HG03342 (cell line): Measurements from ENCODE around the gene INO80.

Source experiments
- ATAC-seq: cut with Tn5 transposase; IDR thresholded peaks from one replicate; pipeline ENCODE4 v1.9.1; 2021; ENCODE audit warnings: mild to moderate bottlenecking, moderate library complexity; ENCODE audit not compliant: unreplicated experiment

Gene INO80

GRCh38 chr15:40951764-40952163, 164.3 kb downstream of the INO80 start:
- ATAC-seq: no peak

GRCh38 chr15:40949756-40950207, 166.3 kb downstream of the INO80 start:
- ATAC-seq: no peak

- no peak for ATAC-seq
Measured at GRCh38 chr15:40948706-40949473, 167.2 kb downstream of the INO80 start.

- ATAC-seq: no peak
Measured at GRCh38 chr15:40944510-40945296, 171.4 kb downstream of the INO80 start.

- ATAC-seq: no peak
Measured at GRCh38 chr15:40943764-40944365, 172.2 kb downstream of the INO80 start.

- no peak for ATAC-seq
Measured at GRCh38 chr15:40942878-40943277, 173.2 kb downstream of the INO80 start.

GRCh38 chr15:40942337-40942854, 173.7 kb downstream of the INO80 start:
- ATAC-seq: no peak

GRCh38 chr15:40941528-40942336, 174.3 kb downstream of the INO80 start:
- ATAC-seq: peak; percentile 63

GRCh38 chr15:40941068-40941527, 175.0 kb downstream of the INO80 start:
- ATAC-seq: no peak

GRCh38 chr15:40940296-40940801, 175.7 kb downstream of the INO80 start:
- no peak for ATAC-seq

- no peak for ATAC-seq
Measured at GRCh38 chr15:40938536-40938870, 177.6 kb downstream of the INO80 start.

- ATAC-seq: no peak
Measured at GRCh38 chr15:40937762-40938535, 178.1 kb downstream of the INO80 start.

GRCh38 chr15:40936709-40937666, 179.1 kb downstream of the INO80 start:
- ATAC-seq: no peak

- no peak for ATAC-seq
Measured at GRCh38 chr15:40936234-40936708, 179.8 kb downstream of the INO80 start.

- no peak for ATAC-seq
Measured at GRCh38 chr15:40934457-40934856, 181.6 kb downstream of the INO80 start.

GRCh38 chr15:40933517-40933902, 182.6 kb downstream of the INO80 start:
- no peak for ATAC-seq

GRCh38 chr15:40932649-40933516, 183.2 kb downstream of the INO80 start:
- ATAC-seq: no peak
